Trophoblast cell (in vitro differentiated cells and primary cell): ENCODE results near the gene ARF6. TPM values are rescaled to one million over a fixed set of nuclear protein-coding genes. Genes with fewer than 3 reads are reported as not detected.

ENCODE experiments used
- DNase-seq, 2 donors: peaks; one replicate each; pipeline ENCODE4 v3.0.0-alpha.2; 2016
- H2AFZ ChIP-seq: 2 replicates; pipeline ENCODE4 v1.6.1; 2013; ENCODE audit warnings: low read length, moderate library complexity, mild to moderate bottlenecking; ENCODE audit not compliant: insufficient read depth, poor library complexity
- H2AK5ac ChIP-seq: 2 replicates; pipeline ENCODE4 v1.6.1; 2013; ENCODE audit warnings: mild to moderate bottlenecking, low read length
- H2BK120ac ChIP-seq: 2 replicates; pipeline ENCODE4 v1.6.1; 2013; ENCODE audit warnings: low read length, mild to moderate bottlenecking, moderate library complexity; ENCODE audit not compliant: insufficient read depth, poor library complexity
- H2BK12ac ChIP-seq: 2 replicates; pipeline ENCODE4 v1.6.1; 2013; ENCODE audit warnings: mild to moderate bottlenecking, low read length, moderate library complexity
- H2BK5ac ChIP-seq: 2 replicates; pipeline ENCODE4 v1.6.1; 2013; ENCODE audit warnings: low read length, low read depth, moderate library complexity, mild to moderate bottlenecking; ENCODE audit not compliant: poor library complexity
- H3K14ac ChIP-seq: 2 replicates; pipeline ENCODE4 v1.6.1; 2013; ENCODE audit warnings: mild to moderate bottlenecking, low read length
- H3K18ac ChIP-seq: 2 replicates; pipeline ENCODE4 v1.6.1; 2013; ENCODE audit warnings: mild to moderate bottlenecking, low read length
- H3K23ac ChIP-seq: 2 replicates; pipeline ENCODE4 v1.6.1; 2013; ENCODE audit warnings: low read length
- H3K27ac ChIP-seq: 2 replicates; pipeline ENCODE4 v1.5.1; 2013; ENCODE audit warnings: low read depth, mild to moderate bottlenecking, inconsistent platforms, low read length, moderate library complexity
- H3K27me3 ChIP-seq: 2 replicates; pipeline ENCODE4 v1.6.1; 2013; ENCODE audit warnings: inconsistent platforms, mild to moderate bottlenecking, low read length, moderate library complexity; ENCODE audit not compliant: insufficient read depth
- H3K36me3 ChIP-seq, 2 experiments: 1 replicate in 1 of 2; 2 replicates in 1 of 2; pipeline ENCODE4 v1.6.1; 2013; ENCODE audit warnings: low read length in 2 of 2, mild to moderate bottlenecking in 2 of 2, moderate library complexity in 1 of 2; ENCODE audit not compliant: insufficient read depth in 2 of 2, control insufficient read depth in 1 of 2
- H3K4ac ChIP-seq: 2 replicates; pipeline ENCODE4 v1.6.1; 2013; ENCODE audit warnings: low read depth, mild to moderate bottlenecking, low read length, moderate library complexity
- H3K4me1 ChIP-seq, 2 experiments: 1 replicate in 1 of 2; 2 replicates in 1 of 2; pipeline ENCODE4 v1.6.1; 2013; ENCODE audit warnings: low read length in 2 of 2, mild to moderate bottlenecking in 2 of 2, moderate library complexity in 1 of 2; ENCODE audit not compliant: insufficient read depth in 2 of 2, control insufficient read depth in 1 of 2
- H3K4me2 ChIP-seq: 2 replicates; pipeline ENCODE4 v1.6.1; 2013; ENCODE audit warnings: inconsistent platforms, mild to moderate bottlenecking, low read length, moderate library complexity
- H3K4me3 ChIP-seq: 2 replicates; pipeline ENCODE4 v1.5.1; 2013; ENCODE audit warnings: mild to moderate bottlenecking, low read depth, low read length, inconsistent platforms
- H3K79me1 ChIP-seq: one replicate; pipeline ENCODE4 v1.6.1; 2013; ENCODE audit warnings: low read length
- H3K79me2 ChIP-seq: 2 replicates; pipeline ENCODE4 v1.6.1; 2013; ENCODE audit warnings: low read length, mild to moderate bottlenecking; ENCODE audit not compliant: control insufficient read depth, insufficient read depth, poor library complexity
- H3K9ac ChIP-seq: 2 replicates; pipeline ENCODE4 v1.6.1; 2013; ENCODE audit warnings: mild to moderate bottlenecking, low read length
- H3K9me3 ChIP-seq: 2 replicates; pipeline ENCODE4 v1.6.1; 2013; ENCODE audit warnings: low read depth, mild to moderate bottlenecking, control low read depth, inconsistent platforms, low read length; ENCODE audit not compliant: insufficient read depth
- H4K12ac ChIP-seq: 2 replicates; pipeline ENCODE4 v1.6.1; 2013; ENCODE audit warnings: low read depth, mild to moderate bottlenecking, low read length, moderate library complexity
- H4K8ac ChIP-seq: 2 replicates; pipeline ENCODE4 v1.6.1; 2013; ENCODE audit warnings: low read depth, mild to moderate bottlenecking, low read length, moderate library complexity
- H4K91ac ChIP-seq: one replicate; pipeline ENCODE4 v1.6.1; 2013; ENCODE audit warnings: low read depth, mild to moderate bottlenecking, low read length, moderate library complexity
- WGBS: extraction: QIAGEN DNeasy Blood & Tissue Kit; methylation state at CpG from one replicate; pipeline ENCODE4 v1.1.7; 2013; ENCODE audit warnings: missing lambda C conversion rate; ENCODE audit not compliant: insufficient read length, insufficient coverage; ENCODE audit errors: extremely low coverage; 5-methylcytosine and 5-hydroxymethylcytosine counted together
- polyA plus RNA-seq: library from polyadenylated mRNA; stranded (reverse); fragments of 200-250 nt; gene quantifications from 2 replicates; pipeline ENCODE4 v1.2.3, GENCODE V29; 2013

The ARF6 gene
- polyA plus RNA-seq, result 153 and 154 TPM in 2 replicates

DNA sequence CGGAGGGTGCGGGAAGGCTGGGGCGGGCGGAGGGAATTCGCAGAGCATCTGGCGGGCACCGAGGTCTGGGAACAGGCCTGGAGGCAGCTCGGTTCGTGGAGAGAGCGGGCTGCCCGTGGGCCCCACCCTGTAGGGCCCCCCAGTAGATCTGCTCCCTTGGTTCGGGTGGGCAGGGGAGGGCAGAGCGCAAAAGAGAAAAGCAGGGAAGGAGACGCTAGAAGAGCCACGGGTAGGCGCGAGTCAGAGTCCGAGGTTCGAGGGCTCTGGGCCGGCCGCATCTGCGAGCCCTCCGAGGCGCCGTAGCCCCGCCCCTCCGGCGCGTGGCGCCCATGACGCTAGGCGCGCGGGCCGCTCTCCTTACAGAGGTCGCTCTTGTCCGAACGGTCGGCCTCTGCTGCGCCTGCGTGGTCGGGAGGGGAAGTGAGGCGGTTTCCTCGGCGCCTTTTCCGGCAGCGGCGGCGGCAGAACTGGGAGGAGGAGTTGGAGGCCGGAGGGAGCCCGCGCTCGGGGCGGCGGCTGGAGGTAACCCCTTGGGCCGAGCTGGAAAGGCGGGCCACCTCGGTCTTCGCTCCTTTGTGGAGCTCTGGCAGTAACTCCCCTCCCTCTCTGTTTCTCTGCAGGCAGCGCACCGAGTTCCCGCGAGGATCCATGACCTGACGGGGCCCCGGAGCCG lies at the start of gene ARF6:
Gene ARF6 (plus strand): TSS at position 447 of the 673 bp plus-strand sequence. CDS start 655 bp downstream, outside the sequence.
- peaks cover 5 to 8% of the 10 kb centered on the region in 2 experiments for H3K36me3 ChIP-seq
- peak within 1 kb of the TSS; percentile 100 for H4K8ac ChIP-seq
- H3K14ac ChIP-seq, result peak within 1 kb of the TSS; percentile 100
- H3K4me1 ChIP-seq, result peaks cover 0 to 3% of the 10 kb centered on the region in 2 experiments
- H3K9me3 ChIP-seq, result no peaks in the 10 kb centered on the region
- H2BK12ac ChIP-seq, result peak within 1 kb of the TSS; percentile 91
- H4K91ac ChIP-seq, result peak within 1 kb of the TSS; percentile 100
- peaks cover 18% of the 10 kb centered on the region for H3K79me1 ChIP-seq
- peak within 1 kb of the TSS; percentile 99 for H2BK5ac ChIP-seq
- H3K27ac ChIP-seq, result peak within 1 kb of the TSS; percentile 99
- peak within 1 kb of the TSS; percentile 100 for H3K9ac ChIP-seq
- H3K4ac ChIP-seq, result peak within 1 kb of the TSS; percentile 100
- WGBS, result no CpG with 5 or more reads among the region's 66 CpGs
- H4K12ac ChIP-seq, result peak within 1 kb of the TSS; percentile 100
- H3K4me3 ChIP-seq, result peak within 1 kb of the TSS; percentile 97
- no peaks in the 10 kb centered on the region for H3K27me3 ChIP-seq
- H2AK5ac ChIP-seq, result peak within 1 kb of the TSS; percentile 100
- H2AFZ ChIP-seq, result peak within 1 kb of the TSS; percentile 100
- H3K4me2 ChIP-seq, result peak within 1 kb of the TSS; percentile 76
- H3K18ac ChIP-seq, result peak within 1 kb of the TSS; percentile 100
- DNase-seq, result peak; percentile 98 to 100
- H2BK120ac ChIP-seq, result peak within 1 kb of the TSS; percentile 100
- H3K79me2 ChIP-seq, result peaks cover 17% of the 10 kb centered on the region
- no peak within 1 kb of the TSS for H3K23ac ChIP-seq

DNA sequence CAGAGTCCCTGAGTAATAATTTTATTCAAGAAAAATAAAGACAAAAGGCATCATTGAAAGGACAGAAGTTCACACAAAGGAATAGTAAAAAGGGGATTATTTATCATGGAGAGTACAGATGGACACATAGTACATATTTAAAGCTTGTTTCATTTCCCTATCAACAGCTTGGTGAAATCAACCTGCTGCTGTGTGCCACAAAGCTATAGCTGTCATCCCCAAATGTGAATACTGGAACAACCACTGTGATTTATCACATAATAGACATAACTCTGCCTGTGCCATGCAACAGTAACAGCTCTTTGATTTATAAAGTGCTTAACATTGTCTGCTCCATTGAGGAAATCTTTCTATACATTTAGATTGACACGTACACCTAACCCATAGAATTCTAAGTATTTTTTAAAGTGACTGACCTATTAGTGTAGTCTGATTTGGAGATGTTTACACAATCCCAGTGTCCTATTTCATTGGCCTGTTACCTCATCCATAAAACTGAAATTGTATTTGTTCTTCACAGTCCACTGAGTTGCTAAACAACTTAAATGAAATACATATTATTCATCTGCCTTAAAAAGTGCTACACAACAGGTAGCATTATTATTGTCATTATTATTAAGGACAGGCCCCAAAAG lies 43.6 kb upstream of the ARF6 start:
- Histone ChIP-seq H3K18ac (no peak overlapping the region), H3K79me2 (peaks cover 5% of the 10 kb centered on the region), H3K27ac (no peak overlapping the region), H3K4me2 (no peak overlapping the region), H3K4ac (no peak overlapping the region), H3K14ac (no peak overlapping the region), H2BK5ac (no peak overlapping the region), H4K8ac (no peak overlapping the region), H3K4me1 (no peaks in the 10 kb centered on the region), H2AFZ (no peak overlapping the region), H3K9ac (no peak overlapping the region), H2BK12ac (no peak overlapping the region), H4K12ac (no peak overlapping the region), H4K91ac (no peak overlapping the region), H3K36me3 (peaks cover 16 to 17% of the 10 kb centered on the region in 2 experiments), H2BK120ac (no peak overlapping the region), H3K9me3 (no peaks in the 10 kb centered on the region), H2AK5ac (no peak overlapping the region), H3K4me3 (no peak overlapping the region), H3K27me3 (no peaks in the 10 kb centered on the region), H3K79me1 (peaks cover 8% of the 10 kb centered on the region), H3K23ac (no peak overlapping the region)
- DNase-seq, result no peak
- no CpG with 5 or more reads among the region's 1 CpG for WGBS

DNA sequence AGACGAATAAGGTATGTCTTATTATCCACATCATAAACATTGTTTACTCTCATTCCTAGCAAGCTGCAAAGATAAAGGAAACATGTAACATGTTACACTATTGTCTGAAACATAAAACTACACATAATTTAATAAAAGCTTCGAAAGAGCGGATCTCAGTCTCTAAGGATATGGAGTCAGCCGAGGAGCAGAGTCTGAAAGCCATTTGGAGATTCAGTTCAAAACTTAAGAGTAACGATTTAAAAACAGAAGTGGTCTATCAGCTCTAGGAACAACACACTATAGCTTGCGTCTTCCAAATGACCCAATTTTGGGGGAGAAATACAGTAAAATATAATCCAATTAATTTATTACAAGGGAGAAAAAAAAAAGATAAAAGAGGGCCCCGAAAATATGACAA lies 41.1 kb upstream of the ARF6 start:
- H2AK5ac ChIP-seq, result no peak overlapping the region
- WGBS, result no CpG with 5 or more reads among the region's 7 CpGs
- DNase-seq, result no peak
- no peak overlapping the region for H4K8ac ChIP-seq
- H3K79me2 ChIP-seq, result peaks cover 5% of the 10 kb centered on the region
- H3K27me3 ChIP-seq, result no peaks in the 10 kb centered on the region
- H3K4ac ChIP-seq, result no peak overlapping the region
- H3K79me1 ChIP-seq, result peaks cover 8% of the 10 kb centered on the region
- H2BK5ac ChIP-seq, result no peak overlapping the region
- peak overlapping the region; percentile 53 for H3K4me2 ChIP-seq
- H3K14ac ChIP-seq, result no peak overlapping the region
- no peak overlapping the region for H2BK12ac ChIP-seq
- H3K4me1 ChIP-seq, result no peaks in the 10 kb centered on the region
- H2BK120ac ChIP-seq, result no peak overlapping the region
- H3K23ac ChIP-seq, result no peak overlapping the region
- H3K4me3 ChIP-seq, result no peak overlapping the region
- H3K9ac ChIP-seq, result peak overlapping the region; percentile 99
- no peak overlapping the region for H4K91ac ChIP-seq
- H3K27ac ChIP-seq, result no peak overlapping the region
- H4K12ac ChIP-seq, result no peak overlapping the region
- no peak overlapping the region for H3K18ac ChIP-seq
- H3K36me3 ChIP-seq, result peaks cover 6% of the 10 kb centered on the region in 2 experiments
- no peaks in the 10 kb centered on the region for H3K9me3 ChIP-seq
- H2AFZ ChIP-seq, result no peak overlapping the region

DNA sequence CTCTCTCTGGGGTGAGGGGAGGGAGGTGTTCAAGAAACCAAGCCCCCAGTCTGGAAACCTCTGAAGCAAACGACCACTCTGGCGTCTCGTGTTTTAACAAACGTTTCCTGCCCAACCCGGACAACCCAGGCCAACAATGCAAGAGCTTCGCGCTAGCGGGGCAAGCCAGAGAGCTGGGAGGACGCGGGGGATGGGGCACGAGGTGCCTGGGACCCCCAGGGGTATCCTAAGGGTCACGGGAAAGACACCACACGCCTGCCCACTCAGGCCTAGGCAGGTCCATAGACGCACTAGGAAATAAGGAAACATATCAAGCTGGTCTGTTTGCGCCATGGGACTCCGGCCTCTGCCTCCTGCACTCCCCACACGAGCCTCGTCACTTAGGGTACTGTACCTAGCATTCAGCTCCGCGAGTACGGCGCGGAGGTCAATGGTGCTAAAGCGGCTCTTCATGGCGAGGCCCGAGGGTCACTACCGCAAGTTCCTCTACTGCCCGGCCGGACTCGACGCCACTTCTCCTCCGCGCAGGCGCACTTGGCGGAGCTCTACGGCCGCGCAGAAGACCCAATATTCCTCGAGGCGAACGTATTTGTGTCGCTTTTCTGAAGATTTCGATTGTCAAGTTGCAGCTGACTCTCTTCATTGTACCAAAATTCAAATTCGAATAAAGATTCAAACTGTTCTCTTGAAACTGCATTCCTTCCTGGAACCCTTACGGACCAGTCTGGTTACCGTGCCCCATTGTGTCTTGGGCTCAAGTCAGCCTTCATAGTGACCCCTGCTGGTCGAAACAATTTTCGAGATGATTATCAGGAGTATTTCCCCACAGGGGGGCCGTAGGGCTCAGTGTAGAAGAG lies 40.4 kb upstream of the ARF6 start, which contains the start of gene NEMF:
Gene NEMF (minus strand): TSS at position 488 of the 857 bp plus-strand sequence. CDS start 35 bp downstream, at position 453.
- peak within 1 kb of the TSS; percentile 48 for H3K27ac ChIP-seq
- peaks cover 5% of the 10 kb centered on the region for H3K79me2 ChIP-seq
- H3K36me3 ChIP-seq, result peaks cover 6% of the 10 kb centered on the region in 2 experiments
- H2AK5ac ChIP-seq, result peak within 1 kb of the TSS; percentile 83
- no peak within 1 kb of the TSS for H2BK12ac ChIP-seq
- peak within 1 kb of the TSS; percentile 41 for H2BK5ac ChIP-seq
- peak within 1 kb of the TSS; percentile 59 for H3K4ac ChIP-seq
- H3K27me3 ChIP-seq, result no peaks in the 10 kb centered on the region
- no peaks in the 10 kb centered on the region for H3K9me3 ChIP-seq
- H3K79me1 ChIP-seq, result peaks cover 8% of the 10 kb centered on the region
- peak within 1 kb of the TSS; percentile 51 for H3K18ac ChIP-seq
- no CpG with 5 or more reads among the region's 49 CpGs for WGBS
- peak within 1 kb of the TSS; percentile 85 for H4K8ac ChIP-seq
- H2AFZ ChIP-seq, result peak within 1 kb of the TSS; percentile 35
- H4K12ac ChIP-seq, result peak within 1 kb of the TSS; percentile 93
- no peaks in the 10 kb centered on the region for H3K4me1 ChIP-seq
- no peak within 1 kb of the TSS for H3K23ac ChIP-seq
- peak within 1 kb of the TSS; percentile 34 for H2BK120ac ChIP-seq
- peak; percentile 80 to 95 for DNase-seq
- peak within 1 kb of the TSS; percentile 99 for H3K9ac ChIP-seq
- peak within 1 kb of the TSS; percentile 53 for H3K4me2 ChIP-seq
- peak within 1 kb of the TSS; percentile 75 for H3K14ac ChIP-seq
- peak within 1 kb of the TSS; percentile 90 for H4K91ac ChIP-seq
- peak within 1 kb of the TSS; percentile 95 for H3K4me3 ChIP-seq
